H54 (cell line): ENCODE measurements around the gene PAPPA.

Source experiments
- DNase-seq: peaks from one replicate; pipeline ENCODE4 v3.0.0; 2011; ENCODE audit warnings: low spot score, mixed read lengths; ENCODE audit not compliant: insufficient read length
- FAIRE-seq: peaks from 3 replicates; lab custom pipeline; 2011; peaks lifted over from hg19 to GRCh38; lab: Jason Lieb, UNC
- POLR2A ChIP-seq: IDR thresholded peaks from 2 replicates; pipeline ENCODE4 v1.6.1; 2011; ENCODE audit warnings: low read depth, mild to moderate bottlenecking, low read length

PAPPA gene

GRCh38 chr9:116340270-116340669, 186.7 kb downstream of the PAPPA start:
- FAIRE-seq (no peak), DNase-seq (no peak)
- no peak for TF ChIP-seq POLR2A

- DNase-seq = no peak
- FAIRE-seq = no peak
- no peak for TF ChIP-seq POLR2A
Measured at GRCh38 chr9:116342061-116342460, 188.5 kb downstream of the PAPPA start.

- DNase-seq = no peak
- no peak for FAIRE-seq
- TF ChIP-seq POLR2A = no peak
Measured at GRCh38 chr9:116342941-116343340, 189.3 kb downstream of the PAPPA start.

GRCh38 chr9:116344416-116344815, 190.8 kb downstream of the PAPPA start:
- FAIRE-seq = no peak
- TF ChIP-seq POLR2A = no peak
- no peak for DNase-seq

GRCh38 chr9:116345393-116345792, 191.8 kb downstream of the PAPPA start:
- no peak for TF ChIP-seq POLR2A
- DNase-seq (no peak), FAIRE-seq (no peak)

GRCh38 chr9:116345817-116346216, 192.2 kb downstream of the PAPPA start:
- TF ChIP-seq POLR2A = no peak
- DNase-seq (no peak), FAIRE-seq (no peak)

- TF ChIP-seq POLR2A = no peak
- DNase-seq (no peak), FAIRE-seq (no peak)
Measured at GRCh38 chr9:116349684-116350083, 196.1 kb downstream of the PAPPA start.

GRCh38 chr9:116350213-116350612, 196.6 kb downstream of the PAPPA start:
- FAIRE-seq (no peak), DNase-seq (no peak)
- TF ChIP-seq POLR2A = no peak

GRCh38 chr9:116352958-116353357, 199.4 kb downstream of the PAPPA start:
- FAIRE-seq (no peak), DNase-seq (no peak)
- no peak for TF ChIP-seq POLR2A

- FAIRE-seq (no peak), DNase-seq (no peak)
- TF ChIP-seq POLR2A = no peak
Measured at GRCh38 chr9:116355153-116355921, 201.7 kb downstream of the PAPPA start.

GRCh38 chr9:116358251-116358650, 204.7 kb downstream of the PAPPA start:
- DNase-seq = no peak
- no peak for FAIRE-seq
- no peak for TF ChIP-seq POLR2A

GRCh38 chr9:116360016-116360415, 206.4 kb downstream of the PAPPA start:
- TF ChIP-seq POLR2A = no peak
- DNase-seq (no peak), FAIRE-seq (no peak)

GRCh38 chr9:116360989-116361388, 207.4 kb downstream of the PAPPA start:
- DNase-seq (no peak), FAIRE-seq (no peak)
- TF ChIP-seq POLR2A = no peak

- no peak for FAIRE-seq
- DNase-seq = no peak
- TF ChIP-seq POLR2A = no peak
Measured at GRCh38 chr9:116361547-116361946, 208.0 kb downstream of the PAPPA start.

GRCh38 chr9:116362493-116362892, 208.9 kb downstream of the PAPPA start:
- DNase-seq (no peak), FAIRE-seq (no peak)
- no peak for TF ChIP-seq POLR2A
